DMS 273 treated with DMSO at 0.1 percent for 48 hours (cell line): ENCODE results near the gene TCIRG1.
"Not testable (repeated sequence)": the region's sequence is repeated elsewhere in the genome, so short reads cannot be mapped to it uniquely, and the experiment has no call there.

ENCODE experiments used
- DNase-seq: peaks from one replicate; lab custom pipeline; 2025; lab: John Stamatoyannopoulos, UW

The TCIRG1 gene

GRCh38 chr11:68083517-68083916 is 44.7 kb downstream of the TCIRG1 start:
- no peak for DNase-seq

DNA sequence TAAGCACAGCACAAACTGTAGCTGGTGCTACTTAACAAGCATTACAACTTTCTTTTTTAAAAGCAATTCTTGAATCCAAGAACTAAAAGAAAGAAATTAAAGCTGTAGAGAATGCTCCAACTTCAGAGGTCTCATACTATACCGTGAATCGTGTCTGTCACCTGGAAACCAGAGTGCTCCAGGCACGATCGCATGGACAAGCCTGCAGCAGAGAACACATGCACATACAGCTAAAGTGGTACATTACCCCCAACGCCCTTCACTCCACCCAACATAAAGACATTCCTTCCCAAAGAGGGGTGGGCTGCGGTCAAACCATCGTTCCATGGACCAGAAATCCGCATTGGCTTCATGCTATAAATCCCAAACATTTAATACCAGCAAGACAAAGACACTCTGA is 50.9 kb downstream of the TCIRG1 start:
- no peak for DNase-seq

- no peak for DNase-seq
Measured at GRCh38 chr11:68090287-68090686, 51.5 kb downstream of the TCIRG1 start.

DNA sequence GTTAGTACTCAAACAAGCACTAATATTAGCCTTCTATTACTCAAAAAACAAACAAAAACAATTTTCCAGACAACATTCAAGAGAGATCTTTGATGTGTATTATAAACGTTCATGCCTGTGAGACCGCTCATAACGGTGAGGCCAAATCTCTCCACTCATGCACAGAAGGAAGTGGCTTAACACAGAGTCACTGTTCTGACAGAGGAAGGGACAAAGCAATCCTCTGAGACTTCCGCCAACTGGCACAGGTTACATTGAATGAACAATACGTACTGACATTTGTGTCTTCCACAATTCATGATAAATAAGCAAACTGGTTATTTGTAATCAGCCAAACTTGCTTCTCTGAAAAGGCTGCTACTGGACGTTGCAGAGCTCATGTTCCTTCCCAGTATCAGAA is 51.9 kb downstream of the TCIRG1 start:
- DNase-seq = no peak

- no peak for DNase-seq
Measured at GRCh38 chr11:68092411-68092810, 53.6 kb downstream of the TCIRG1 start.

GRCh38 chr11:68092946-68093345 is 54.1 kb downstream of the TCIRG1 start:
- not testable (repeated sequence) for DNase-seq

GRCh38 chr11:68093565-68093964 is 54.7 kb downstream of the TCIRG1 start:
- DNase-seq = no peak

- no peak for DNase-seq
Measured at GRCh38 chr11:68096962-68097361, 58.1 kb downstream of the TCIRG1 start.

DNA sequence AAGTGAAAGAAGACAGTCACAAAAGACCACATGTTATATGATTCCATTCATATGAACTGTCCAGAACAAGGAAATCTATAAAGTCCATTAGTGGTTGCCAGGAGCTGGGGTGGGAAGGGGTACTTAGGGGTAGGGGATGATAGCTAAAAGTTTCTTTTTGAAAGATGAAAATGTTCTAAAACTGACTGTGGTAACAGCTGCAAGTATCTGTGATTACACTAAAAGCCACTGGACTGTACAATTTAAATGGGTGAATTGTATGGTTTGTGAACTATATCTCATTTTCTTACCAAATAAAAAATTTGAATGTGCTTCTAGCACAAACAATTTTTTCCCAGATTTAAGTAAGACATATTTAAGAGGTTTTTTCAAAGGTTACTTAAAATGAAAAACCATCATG is 60.2 kb downstream of the TCIRG1 start:
- no peak for DNase-seq

- DNase-seq = peak; percentile 26
Measured at GRCh38 chr11:68099474-68100405, 60.9 kb downstream of the TCIRG1 start.
